ENCODE data around the gene NPW. TPM values are rescaled to one million over a fixed set of nuclear protein-coding genes. Genes with fewer than 3 reads are reported as not detected.

The NPW gene
- total and polyA plus RNA-seq, 9 of the 15 experiments (the other 6 are each of a cell fraction or from before 2014, with no cell fraction given), result 0.14 to 4.0 (median 2.6) TPM; not detected in 4

DNA sequence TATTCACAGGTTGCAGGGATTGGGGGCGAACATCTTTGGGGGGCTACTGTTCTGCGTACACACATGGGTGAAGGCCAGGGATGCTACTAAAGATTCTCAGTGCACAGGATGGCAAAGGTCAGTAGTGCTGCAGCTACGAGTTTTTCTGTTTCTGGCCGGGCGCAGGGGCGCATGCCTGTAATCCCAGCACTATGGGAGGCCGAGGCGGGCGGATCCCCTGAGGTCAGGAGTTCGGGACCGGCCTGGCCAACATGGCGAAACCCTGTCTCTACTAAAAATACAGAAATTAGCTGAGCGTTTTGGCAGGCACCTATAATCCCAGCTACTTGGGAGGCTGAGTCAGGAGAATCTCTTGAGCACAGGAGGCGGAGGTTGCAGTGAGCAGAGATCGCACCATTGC lies 6.1 kb upstream of the NPW start:
- no peak for DNase-seq (ENCODE audit: extremely low read depth in 1 of 4, low spot score in 3 of 4)
- no peak for TF ChIP-seq BDP1 (IDR thresholded peaks at IDR 0.05; ENCODE audit: insufficient read depth, insufficient read length)
- TF ChIP-seq HOXB6 (CRISPR knock-in tag; IDR thresholded peaks at IDR 0.05; ENCODE audit: borderline replicate concordance), result no peak
- no peak for TF ChIP-seq ILF3 (IDR thresholded peaks at IDR 0.05; ENCODE audit: borderline replicate concordance)
- TF ChIP-seq, protein P1, sequence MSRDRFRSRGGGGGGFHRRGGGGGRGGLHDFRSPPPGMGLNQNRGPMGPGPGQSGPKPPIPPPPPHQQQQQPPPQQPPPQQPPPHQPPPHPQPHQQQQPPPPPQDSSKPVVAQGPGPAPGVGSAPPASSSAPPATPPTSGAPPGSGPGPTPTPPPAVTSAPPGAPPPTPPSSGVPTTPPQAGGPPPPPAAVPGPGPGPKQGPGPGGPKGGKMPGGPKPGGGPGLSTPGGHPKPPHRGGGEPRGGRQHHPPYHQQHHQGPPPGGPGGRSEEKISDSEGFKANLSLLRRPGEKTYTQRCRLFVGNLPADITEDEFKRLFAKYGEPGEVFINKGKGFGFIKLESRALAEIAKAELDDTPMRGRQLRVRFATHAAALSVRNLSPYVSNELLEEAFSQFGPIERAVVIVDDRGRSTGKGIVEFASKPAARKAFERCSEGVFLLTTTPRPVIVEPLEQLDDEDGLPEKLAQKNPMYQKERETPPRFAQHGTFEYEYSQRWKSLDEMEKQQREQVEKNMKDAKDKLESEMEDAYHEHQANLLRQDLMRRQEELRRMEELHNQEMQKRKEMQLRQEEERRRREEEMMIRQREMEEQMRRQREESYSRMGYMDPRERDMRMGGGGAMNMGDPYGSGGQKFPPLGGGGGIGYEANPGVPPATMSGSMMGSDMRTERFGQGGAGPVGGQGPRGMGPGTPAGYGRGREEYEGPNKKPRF (IDR thresholded peaks at IDR 0.05; ENCODE audit: low read depth, low read length), result no peak
- no peak for TF ChIP-seq MTA3 (IDR thresholded peaks at IDR 0.05; ENCODE audit: borderline replicate concordance)
- TF ChIP-seq ZNF311 (CRISPR knock-in tag; IDR thresholded peaks at IDR 0.05), result no peak
- TF ChIP-seq MTA2 (IDR thresholded peaks at IDR 0.05; ENCODE audit: low read depth), result no peak
- TF ChIP-seq HMG20B (CRISPR knock-in tag; IDR thresholded peaks at IDR 0.05), result no peak
- no peak for TF ChIP-seq CBX5 (IDR thresholded peaks at IDR 0.05; ENCODE audit: borderline replicate concordance, low read depth)
- TF ChIP-seq, protein P2, sequence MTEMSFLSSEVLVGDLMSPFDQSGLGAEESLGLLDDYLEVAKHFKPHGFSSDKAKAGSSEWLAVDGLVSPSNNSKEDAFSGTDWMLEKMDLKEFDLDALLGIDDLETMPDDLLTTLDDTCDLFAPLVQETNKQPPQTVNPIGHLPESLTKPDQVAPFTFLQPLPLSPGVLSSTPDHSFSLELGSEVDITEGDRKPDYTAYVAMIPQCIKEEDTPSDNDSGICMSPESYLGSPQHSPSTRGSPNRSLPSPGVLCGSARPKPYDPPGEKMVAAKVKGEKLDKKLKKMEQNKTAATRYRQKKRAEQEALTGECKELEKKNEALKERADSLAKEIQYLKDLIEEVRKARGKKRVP (CRISPR knock-in tag; IDR thresholded peaks at IDR 0.05), result no peak
- no peak for TF ChIP-seq DACH1 (IDR thresholded peaks at IDR 0.05; ENCODE audit: partially characterized antibody)
- no peak for TF ChIP-seq ATF7 (IDR thresholded peaks at IDR 0.05)
- no peak for TF ChIP-seq THRA (IDR thresholded peaks at IDR 0.05)
- TF ChIP-seq DDX20 (tag; IDR thresholded peaks at IDR 0.05; ENCODE audit: low read depth), result no peak
- TF ChIP-seq THAP12 (CRISPR knock-in tag; IDR thresholded peaks at IDR 0.05), result no peak
- WGBS (ENCODE audit: insufficient coverage, low coverage, missing lambda C conversion rate), result 81% methylated on average over 13 of the region's 15 CpGs
- ATAC-seq, result no peak
- FAIRE-seq, result no peak
- Histone ChIP-seq H3K36me3 (ENCODE audit: control insufficient read depth, insufficient read depth, low read length) (no peaks in the 10 kb centered on the region), H3K27me3 (ENCODE audit: control insufficient read depth in 2 of 2, insufficient read depth in 2 of 2, low read length in 2 of 2) (no peaks in the 10 kb centered on the region), H3K4me1 (replicated peaks in 1 of 2; ENCODE audit: control insufficient read depth in 2 of 2, insufficient read depth in 2 of 2, low read length in 2 of 2) (peaks cover 11 to 39% of the 10 kb centered on the region in 2 experiments), H4K20me1 (replicated peaks; ENCODE audit: control insufficient read depth, insufficient read depth, low read length) (peaks cover 5% of the 10 kb centered on the region; the same call in 1 of the 2 replicates), H3K9ac (ENCODE audit: insufficient read depth in 1 of 2, low read depth in 2 of 2, low read length in 2 of 2) (no peak overlapping the region), H3K9me1 (ENCODE audit: control insufficient read depth, insufficient read depth, low read length) (peaks cover 1% of the 10 kb centered on the region), H3K4me3 (no peak overlapping the region), H3K79me2 (ENCODE audit: control insufficient read depth, insufficient read depth, low read length) (peaks cover 23% of the 10 kb centered on the region), H3K9me3 (replicated peaks; ENCODE audit: control insufficient read depth, insufficient read depth, low read depth, low read length) (no peaks in the 10 kb centered on the region), H3K27ac (ENCODE audit: extremely low read depth, low read depth, low read length) (no peak overlapping the region), H2AFZ (ENCODE audit: low read depth, low read length) (no peak overlapping the region), H3K4me2 (ENCODE audit: insufficient read depth, low read length) (no peak overlapping the region)
- in situ Hi-C loops (cut with MboI) (no loop called here), intact Hi-C loops (cut with micrococcal nuclease) (no loop called here)
- BruUV-seq (replicated peaks), result no TSS peak
- ChIA-PET POLR2A (interaction anchor here (1.2 kb wide), 1 partner anchor 142 kb away, joined by 5 read pairs; the partner anchor contains the start of gene TRAF7), CTCF (ENCODE audit: low intra/inter-chr PET ratio) (no interaction called here)

Data from K562 (cell line).